ENCODE data around the gene ACSL6.

ACSL6 gene

GRCh38 chr5:132017316-132017715, 5.9 kb upstream of the ACSL6 start:
- no peak for DNase-seq (ENCODE audit: low spot score)

GRCh38 chr5:132016721-132017250, 5.3 kb upstream of the ACSL6 start:
- no peak for DNase-seq (ENCODE audit: low spot score)

GRCh38 chr5:132013711-132014110, 2.3 kb upstream of the ACSL6 start:
- no peak for DNase-seq (ENCODE audit: low spot score)

- DNase-seq (ENCODE audit: low spot score): no peak
These were observed 1.7 kb upstream of the ACSL6 start for GRCh38 chr5:132013006-132013689.

- no peak for DNase-seq (ENCODE audit: low spot score)
These were observed 1.0 kb upstream of the ACSL6 start for GRCh38 chr5:132012371-132013005.

- DNase-seq (ENCODE audit: low spot score): no peak
These were observed 353 bp downstream of the ACSL6 start for GRCh38 chr5:132010989-132011621.

GRCh38 chr5:132010645-132010988, 841 bp downstream of the ACSL6 start:
- DNase-seq (ENCODE audit: low spot score): no peak

GRCh38 chr5:132009706-132010405, 1.6 kb downstream of the ACSL6 start:
- DNase-seq (ENCODE audit: low spot score): no peak

GRCh38 chr5:132008961-132009680, 2.3 kb downstream of the ACSL6 start:
- DNase-seq (ENCODE audit: low spot score): no peak

GRCh38 chr5:132008163-132008473, 3.3 kb downstream of the ACSL6 start:
- DNase-seq (ENCODE audit: low spot score): no peak

- peak; percentile 83 for DNase-seq (ENCODE audit: low spot score)
These were observed 3.9 kb downstream of the ACSL6 start for GRCh38 chr5:132007399-132008162.

GRCh38 chr5:132006331-132007120, 4.9 kb downstream of the ACSL6 start:
- no peak for DNase-seq (ENCODE audit: low spot score)

GRCh38 chr5:132005591-132005990, 5.9 kb downstream of the ACSL6 start:
- DNase-seq (ENCODE audit: low spot score): no peak

- DNase-seq (ENCODE audit: low spot score): no peak
These were observed 7.5 kb downstream of the ACSL6 start for GRCh38 chr5:132003982-132004381.

- no peak for DNase-seq (ENCODE audit: low spot score)
These were observed 8.2 kb downstream of the ACSL6 start for GRCh38 chr5:132003170-132003744.

- no peak for DNase-seq (ENCODE audit: low spot score)
These were observed 8.7 kb downstream of the ACSL6 start for GRCh38 chr5:132002757-132003156.

GRCh38 chr5:132001647-132002561, 9.6 kb downstream of the ACSL6 start:
- no peak for DNase-seq (ENCODE audit: low spot score)

- DNase-seq (ENCODE audit: low spot score): peak; percentile 21
These were observed 10.6 kb downstream of the ACSL6 start for GRCh38 chr5:132000677-132001453.

- DNase-seq (ENCODE audit: low spot score): no peak
These were observed 11.3 kb downstream of the ACSL6 start for GRCh38 chr5:132000241-132000490.
